HEK293 (cell line): Measurements from ENCODE around the gene ZNF236.

ENCODE experiments used
- CTCF ChIA-PET: fragments of 350-600 bp; formaldehyde crosslinking; extraction: SDS; loops from one replicate; lab custom pipeline; 2021; ENCODE audit warnings: antibody characterized with exemption; lab: Yijun Ruan, JAX
- POLR2A ChIA-PET: fragments of 300-600 bp; formaldehyde crosslinking; extraction: SDS; loops from one replicate; lab custom pipeline; 2020; ENCODE audit warnings: antibody characterized with exemption, inconsistent platforms; lab: Yijun Ruan, JAX
- H3K27ac ChIP-seq: fragments of 200-500 bp; sonication (Bioruptor generic); 2 replicates; pipeline ENCODE4 v1.5.1; 2014; ENCODE audit warnings: low read depth, low read length, control low read depth, inconsistent platforms; ENCODE audit errors: extremely low read depth
- H3K36me3 ChIP-seq, 2 experiments: fragments of 200-500 bp in 1 of 2; sonication (Bioruptor generic) in 1 of 2; 1 replicate in 1 of 2; 2 replicates in 1 of 2; pipeline ENCODE4 v1.5.1; 2014 to 2017; ENCODE audit warnings: inconsistent platforms in 2 of 2, low read length in 2 of 2; ENCODE audit not compliant: control insufficient read depth in 2 of 2, insufficient read depth in 1 of 2
- H3K4me1 ChIP-seq: fragments of 200-500 bp; sonication (Bioruptor generic); 2 replicates; pipeline ENCODE4 v1.5.1; 2014; ENCODE audit warnings: mild to moderate bottlenecking, low read length, inconsistent platforms; ENCODE audit not compliant: control insufficient read depth, insufficient read depth
- H3K4me3 ChIP-seq: 2 replicates; pipeline ENCODE4 v1.5.1; 2011; ENCODE audit warnings: low read depth, mild to moderate bottlenecking, control low read depth, low read length, moderate library complexity
- H3K9me3 ChIP-seq: fragments of 200-500 bp; sonication (Bioruptor generic); 2 replicates; pipeline ENCODE4 v1.5.1; 2014; ENCODE audit warnings: low read depth, low read length, inconsistent platforms; ENCODE audit not compliant: control insufficient read depth, insufficient read depth
- GLIS1 ChIP-seq: fragments of 450-650 bp; formaldehyde crosslinking; IDR thresholded peaks from 2 replicates; pipeline ENCODE4 v1.5.1; 2016; ENCODE audit warnings: missing biosample characterization, missing genetic modification characterization
- GLIS2 ChIP-seq: fragments of 450-650 bp; formaldehyde crosslinking; IDR thresholded peaks from 2 replicates; pipeline ENCODE4 v1.5.1; 2016; ENCODE audit warnings: missing biosample characterization, missing genetic modification characterization
- RBAK ChIP-seq: fragments of 450-650 bp; formaldehyde crosslinking; IDR thresholded peaks from 2 replicates; pipeline ENCODE4 v1.5.1; 2016; ENCODE audit warnings: missing biosample characterization, missing genetic modification characterization
- SP7 ChIP-seq: fragments of 450-650 bp; formaldehyde crosslinking; IDR thresholded peaks from 2 replicates; pipeline ENCODE4 v1.5.1; 2016; ENCODE audit warnings: missing biosample characterization, missing genetic modification characterization
- ZBTB8A ChIP-seq: fragments of 450-650 bp; formaldehyde crosslinking; IDR thresholded peaks from 2 replicates; pipeline ENCODE4 v1.5.1; 2016; ENCODE audit warnings: missing biosample characterization, missing genetic modification characterization
- ZFP37 ChIP-seq: fragments of 450-650 bp; formaldehyde crosslinking; IDR thresholded peaks from 2 replicates; pipeline ENCODE4 v1.5.1; 2016; ENCODE audit warnings: missing biosample characterization, missing genetic modification characterization
- ZFP69B ChIP-seq: fragments of 450-650 bp; formaldehyde crosslinking; IDR thresholded peaks from 2 replicates; pipeline ENCODE4 v1.5.1; 2016; ENCODE audit warnings: missing biosample characterization, missing genetic modification characterization
- ZNF112 ChIP-seq: fragments of 450-650 bp; formaldehyde crosslinking; IDR thresholded peaks from 2 replicates; pipeline ENCODE4 v1.5.0; 2017; ENCODE audit warnings: missing biosample characterization, missing genetic modification characterization
- ZNF16 ChIP-seq: fragments of 450-650 bp; formaldehyde crosslinking; IDR thresholded peaks from 2 replicates; pipeline ENCODE4 v1.5.1; 2016; ENCODE audit warnings: low read depth, missing biosample characterization, missing genetic modification characterization
- ZNF214 ChIP-seq: fragments of 450-650 bp; formaldehyde crosslinking; IDR thresholded peaks from 2 replicates; pipeline ENCODE4 v1.5.1; 2017; ENCODE audit warnings: missing biosample characterization, mild to moderate bottlenecking, missing genetic modification characterization, borderline replicate concordance
- ZNF391 ChIP-seq: fragments of 450-650 bp; formaldehyde crosslinking; IDR thresholded peaks from 2 replicates; pipeline ENCODE4 v1.5.1; 2016; ENCODE audit warnings: low read depth, missing biosample characterization, missing genetic modification characterization, borderline replicate concordance
- ZNF423 ChIP-seq: fragments of 450-650 bp; formaldehyde crosslinking; IDR thresholded peaks from 2 replicates; pipeline ENCODE4 v1.5.1; 2016; ENCODE audit warnings: missing biosample characterization, missing genetic modification characterization
- ZNF433 ChIP-seq: fragments of 450-650 bp; formaldehyde crosslinking; IDR thresholded peaks from 2 replicates; pipeline ENCODE4 v1.5.1; 2016; ENCODE audit warnings: missing biosample characterization, missing genetic modification characterization, low read depth
- ZNF514 ChIP-seq: fragments of 450-650 bp; formaldehyde crosslinking; IDR thresholded peaks from 2 replicates; pipeline ENCODE4 v1.5.1; 2016; ENCODE audit warnings: missing biosample characterization, missing genetic modification characterization
- ZNF530 ChIP-seq: fragments of 450-650 bp; formaldehyde crosslinking; IDR thresholded peaks from 2 replicates; pipeline ENCODE4 v1.5.1; 2016; ENCODE audit warnings: low read depth, missing biosample characterization, missing genetic modification characterization
- ZNF624 ChIP-seq: fragments of 450-650 bp; formaldehyde crosslinking; IDR thresholded peaks from 2 replicates; pipeline ENCODE4 v1.5.1; 2017; ENCODE audit warnings: missing biosample characterization, missing genetic modification characterization
- ZNF658 ChIP-seq: fragments of 450-650 bp; formaldehyde crosslinking; IDR thresholded peaks from 2 replicates; pipeline ENCODE4; 2016; ENCODE audit warnings: missing biosample characterization, missing genetic modification characterization
- ZNF707 ChIP-seq: fragments of 450-650 bp; formaldehyde crosslinking; IDR thresholded peaks from 2 replicates; pipeline ENCODE4 v1.5.1; 2016; ENCODE audit warnings: missing biosample characterization, missing genetic modification characterization
- ZNF768 ChIP-seq: fragments of 450-650 bp; formaldehyde crosslinking; IDR thresholded peaks from 2 replicates; pipeline ENCODE4 v1.5.1; 2018; ENCODE audit warnings: missing biosample characterization, mild to moderate bottlenecking, missing genetic modification characterization
- ZNF776 ChIP-seq: fragments of 450-650 bp; formaldehyde crosslinking; IDR thresholded peaks from 2 replicates; pipeline ENCODE4 v1.5.0; 2017; ENCODE audit warnings: missing biosample characterization, missing genetic modification characterization, borderline replicate concordance
- ZNF830 ChIP-seq: fragments of 450-650 bp; IDR thresholded peaks from 2 replicates; pipeline ENCODE4 v1.5.0; 2018; ENCODE audit warnings: missing biosample characterization, missing genetic modification characterization, low read depth, mild to moderate bottlenecking, moderate library complexity
- TF ChIP-seq, protein P1 (sequence below): fragments of 450-650 bp; formaldehyde crosslinking; IDR thresholded peaks from 2 replicates; pipeline ENCODE4 v1.5.1; 2016; ENCODE audit warnings: missing biosample characterization, missing genetic modification characterization
- TF ChIP-seq, protein P2 (sequence below): sonication (generic); formaldehyde crosslinking; IDR thresholded peaks from 2 replicates; pipeline ENCODE4 v1.8.1; 2022; ENCODE audit warnings: mild to moderate bottlenecking, moderate library complexity, missing genetic modification reagents
- TF ChIP-seq, protein P3 (sequence below): fragments of 450-650 bp; formaldehyde crosslinking; IDR thresholded peaks from 2 replicates; pipeline ENCODE4 v1.5.1; 2016; ENCODE audit warnings: missing biosample characterization, missing genetic modification characterization
- TF ChIP-seq, protein P4 (sequence below): fragments of 450-650 bp; formaldehyde crosslinking; optimal IDR thresholded peaks from 2 replicates; pipeline ENCODE3; 2016; ENCODE audit warnings: missing biosample characterization, mild to moderate bottlenecking, missing genetic modification characterization

The ZNF236 gene

DNA sequence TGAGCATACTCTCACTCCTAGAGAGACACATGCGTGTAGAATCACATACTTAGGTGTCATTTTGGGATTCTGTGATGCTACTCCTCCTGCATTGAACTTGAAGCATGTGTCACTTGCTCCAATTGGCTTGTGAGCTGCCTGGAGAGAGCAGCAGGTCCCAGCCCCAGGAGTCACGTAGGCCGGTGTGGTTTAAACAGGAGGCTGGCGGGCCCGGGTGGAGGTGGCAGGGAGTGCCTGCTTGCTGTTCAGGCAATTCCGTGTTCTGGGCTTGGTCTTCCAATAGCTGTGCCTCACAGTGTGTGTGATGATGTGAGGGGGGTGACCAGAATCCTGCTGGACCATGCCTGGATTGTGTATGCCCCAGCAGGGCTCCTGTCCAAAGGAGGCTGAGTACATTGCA is 51.0 kb downstream of the ZNF236 start:
- H3K4me3 ChIP-seq: no peak overlapping the region
- CTCF ChIA-PET: interaction anchor here (0.7 to 1.0 kb wide), 4 partner anchors 49 to 110 kb away, joined by 3 to 4 read pairs (median 3); no protein-coding TSS in a partner anchor
- H3K9me3 ChIP-seq: no peaks in the 10 kb centered on the region
- TF ChIP-seq ZNF514 (no peak), SP7 (tag by site-specific recombination) (no peak), ZNF624 (tag by site-specific recombination) (no peak), ZNF423 (no peak), RBAK (tag by site-specific recombination) (no peak), ZBTB8A (no peak), GLIS1 (tag by site-specific recombination) (no peak), ZNF768 (tag by site-specific recombination) (no peak)
- no peaks in the 10 kb centered on the region for H3K4me1 ChIP-seq
- no peak overlapping the region for H3K27ac ChIP-seq
- POLR2A ChIA-PET: no interaction called here
- H3K36me3 ChIP-seq: peaks cover 38 to 55% of the 10 kb centered on the region in 2 experiments

DNA sequence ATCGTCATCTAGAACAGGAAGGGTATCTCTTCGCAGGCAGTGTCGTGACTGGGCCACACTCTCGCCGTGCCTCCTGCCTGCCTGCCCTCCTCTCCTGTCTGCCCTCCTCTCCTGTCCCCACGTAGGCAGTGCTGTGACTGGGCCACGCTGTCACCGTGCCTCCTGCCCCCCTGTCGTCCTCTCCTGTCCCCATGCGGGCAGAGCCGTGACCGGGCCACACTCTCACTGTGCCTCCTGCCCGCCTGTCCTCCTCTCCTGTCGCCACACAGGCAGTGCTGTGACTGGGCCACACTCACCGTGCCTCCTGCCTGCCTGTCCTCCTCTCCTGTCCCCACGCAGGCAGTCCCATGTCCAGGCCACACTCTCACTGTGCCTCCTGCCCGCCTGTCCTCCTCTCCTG is 51.4 kb downstream of the ZNF236 start:
- no peak overlapping the region for H3K4me3 ChIP-seq
- TF ChIP-seq, protein P1, sequence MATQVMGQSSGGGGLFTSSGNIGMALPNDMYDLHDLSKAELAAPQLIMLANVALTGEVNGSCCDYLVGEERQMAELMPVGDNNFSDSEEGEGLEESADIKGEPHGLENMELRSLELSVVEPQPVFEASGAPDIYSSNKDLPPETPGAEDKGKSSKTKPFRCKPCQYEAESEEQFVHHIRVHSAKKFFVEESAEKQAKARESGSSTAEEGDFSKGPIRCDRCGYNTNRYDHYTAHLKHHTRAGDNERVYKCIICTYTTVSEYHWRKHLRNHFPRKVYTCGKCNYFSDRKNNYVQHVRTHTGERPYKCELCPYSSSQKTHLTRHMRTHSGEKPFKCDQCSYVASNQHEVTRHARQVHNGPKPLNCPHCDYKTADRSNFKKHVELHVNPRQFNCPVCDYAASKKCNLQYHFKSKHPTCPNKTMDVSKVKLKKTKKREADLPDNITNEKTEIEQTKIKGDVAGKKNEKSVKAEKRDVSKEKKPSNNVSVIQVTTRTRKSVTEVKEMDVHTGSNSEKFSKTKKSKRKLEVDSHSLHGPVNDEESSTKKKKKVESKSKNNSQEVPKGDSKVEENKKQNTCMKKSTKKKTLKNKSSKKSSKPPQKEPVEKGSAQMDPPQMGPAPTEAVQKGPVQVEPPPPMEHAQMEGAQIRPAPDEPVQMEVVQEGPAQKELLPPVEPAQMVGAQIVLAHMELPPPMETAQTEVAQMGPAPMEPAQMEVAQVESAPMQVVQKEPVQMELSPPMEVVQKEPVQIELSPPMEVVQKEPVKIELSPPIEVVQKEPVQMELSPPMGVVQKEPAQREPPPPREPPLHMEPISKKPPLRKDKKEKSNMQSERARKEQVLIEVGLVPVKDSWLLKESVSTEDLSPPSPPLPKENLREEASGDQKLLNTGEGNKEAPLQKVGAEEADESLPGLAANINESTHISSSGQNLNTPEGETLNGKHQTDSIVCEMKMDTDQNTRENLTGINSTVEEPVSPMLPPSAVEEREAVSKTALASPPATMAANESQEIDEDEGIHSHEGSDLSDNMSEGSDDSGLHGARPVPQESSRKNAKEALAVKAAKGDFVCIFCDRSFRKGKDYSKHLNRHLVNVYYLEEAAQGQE (tag by site-specific recombination): no peak
- TF ChIP-seq ZFP37 (tag by site-specific recombination) (no peak), ZNF391 (no peak), ZFP69B (tag by site-specific recombination) (no peak), ZNF776 (tag by site-specific recombination) (no peak), ZNF433 (tag by site-specific recombination) (no peak), ZNF830 (no peak), GLIS2 (no peak), ZNF214 (no peak), ZNF530 (no peak), ZNF658 (tag by site-specific recombination) (no peak), ZNF16 (tag by site-specific recombination) (no peak), ZNF707 (no peak), ZNF112 (tag by site-specific recombination) (no peak)
- TF ChIP-seq, protein P2, sequence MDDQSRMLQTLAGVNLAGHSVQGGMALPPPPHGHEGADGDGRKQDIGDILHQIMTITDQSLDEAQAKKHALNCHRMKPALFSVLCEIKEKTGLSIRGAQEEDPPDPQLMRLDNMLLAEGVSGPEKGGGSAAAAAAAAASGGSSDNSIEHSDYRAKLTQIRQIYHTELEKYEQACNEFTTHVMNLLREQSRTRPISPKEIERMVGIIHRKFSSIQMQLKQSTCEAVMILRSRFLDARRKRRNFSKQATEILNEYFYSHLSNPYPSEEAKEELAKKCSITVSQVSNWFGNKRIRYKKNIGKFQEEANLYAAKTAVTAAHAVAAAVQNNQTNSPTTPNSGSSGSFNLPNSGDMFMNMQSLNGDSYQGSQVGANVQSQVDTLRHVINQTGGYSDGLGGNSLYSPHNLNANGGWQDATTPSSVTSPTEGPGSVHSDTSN (CRISPR knock-in tag): no peak
- TF ChIP-seq, protein P3, sequence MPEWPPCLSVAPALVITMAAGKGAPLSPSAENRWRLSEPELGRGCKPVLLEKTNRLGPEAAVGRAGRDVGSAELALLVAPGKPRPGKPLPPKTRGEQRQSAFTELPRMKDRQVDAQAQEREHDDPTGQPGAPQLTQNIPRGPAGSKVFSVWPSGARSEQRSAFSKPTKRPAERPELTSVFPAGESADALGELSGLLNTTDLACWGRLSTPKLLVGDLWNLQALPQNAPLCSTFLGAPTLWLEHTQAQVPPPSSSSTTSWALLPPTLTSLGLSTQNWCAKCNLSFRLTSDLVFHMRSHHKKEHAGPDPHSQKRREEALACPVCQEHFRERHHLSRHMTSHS: no peak
- TF ChIP-seq, protein P4, sequence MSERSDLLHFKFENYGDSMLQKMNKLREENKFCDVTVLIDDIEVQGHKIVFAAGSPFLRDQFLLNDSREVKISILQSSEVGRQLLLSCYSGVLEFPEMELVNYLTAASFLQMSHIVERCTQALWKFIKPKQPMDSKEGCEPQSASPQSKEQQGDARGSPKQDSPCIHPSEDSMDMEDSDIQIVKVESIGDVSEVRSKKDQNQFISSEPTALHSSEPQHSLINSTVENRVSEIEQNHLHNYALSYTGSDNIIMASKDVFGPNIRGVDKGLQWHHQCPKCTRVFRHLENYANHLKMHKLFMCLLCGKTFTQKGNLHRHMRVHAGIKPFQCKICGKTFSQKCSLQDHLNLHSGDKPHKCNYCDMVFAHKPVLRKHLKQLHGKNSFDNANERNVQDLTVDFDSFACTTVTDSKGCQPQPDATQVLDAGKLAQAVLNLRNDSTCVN: no peak
- TF ChIP-seq, all 188 proteins: peak for 0
- Histone ChIP-seq H3K36me3 (peaks cover 42 to 51% of the 10 kb centered on the region in 2 experiments), H3K9me3 (no peaks in the 10 kb centered on the region), H3K27ac (no peak overlapping the region), H3K4me1 (no peaks in the 10 kb centered on the region)
- ChIA-PET CTCF (interaction anchor here (0.9 to 1.6 kb wide), 4 partner anchors 10 to 110 kb away, joined by 3 to 4 read pairs (median 3); no protein-coding TSS in a partner anchor), POLR2A (no interaction called here)
